GM19397 (cell line): ENCODE measurements around the gene NETO1.

Experiments used
- ATAC-seq: cut with Tn5 transposase; IDR thresholded peaks from one replicate; pipeline ENCODE4 v1.9.1; 2021; ENCODE audit warnings: mild to moderate bottlenecking, moderate library complexity; ENCODE audit not compliant: unreplicated experiment

NETO1 gene

DNA sequence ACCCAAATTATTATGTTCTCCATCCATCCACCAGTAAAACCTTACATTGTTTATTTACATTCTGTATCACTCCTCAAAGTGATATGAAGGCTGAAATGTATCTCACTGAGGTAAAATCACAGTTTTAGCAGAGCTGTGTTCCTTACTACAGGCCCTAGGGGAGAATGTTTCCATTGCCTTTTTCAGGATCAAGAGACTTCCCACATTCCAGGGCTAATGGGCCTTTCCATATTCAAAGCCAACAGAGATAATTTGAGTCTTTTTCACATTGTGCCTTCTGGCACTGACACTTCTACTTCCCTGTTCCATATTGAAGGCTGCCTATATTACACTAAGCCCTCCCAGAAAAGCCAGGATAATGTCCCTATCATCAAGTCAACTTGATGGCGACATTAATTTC, 20.0 kb downstream of the NETO1 start:
- ATAC-seq = no peak

- no peak for ATAC-seq
Observed at GRCh38 chr18:72846736-72847533, 20.9 kb downstream of the NETO1 start.

DNA sequence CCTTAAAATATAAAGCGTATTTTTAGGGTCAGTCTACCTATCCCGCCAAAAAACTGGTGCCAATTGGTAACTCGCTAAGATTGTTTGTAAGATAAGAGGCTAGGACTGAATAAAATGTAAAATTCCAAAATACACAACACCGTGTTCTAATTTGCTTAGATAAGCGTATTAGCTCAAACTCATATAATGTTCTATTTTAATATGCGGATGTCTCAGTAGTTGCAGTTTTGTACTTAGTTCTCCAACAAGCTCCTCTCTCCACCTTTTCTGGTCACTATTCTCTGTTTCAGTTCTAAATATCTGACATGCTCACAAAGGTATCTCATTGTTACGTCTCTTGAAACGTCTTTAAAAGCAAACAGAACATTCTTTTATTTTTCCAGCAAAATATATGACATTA, 24.0 kb downstream of the NETO1 start:
- no peak for ATAC-seq

GRCh38 chr18:72840109-72840508, 27.7 kb downstream of the NETO1 start:
- ATAC-seq = no peak

GRCh38 chr18:72834731-72835130, 33.1 kb downstream of the NETO1 start:
- no peak for ATAC-seq

- no peak for ATAC-seq
Observed at GRCh38 chr18:72833471-72833870, 34.3 kb downstream of the NETO1 start.

DNA sequence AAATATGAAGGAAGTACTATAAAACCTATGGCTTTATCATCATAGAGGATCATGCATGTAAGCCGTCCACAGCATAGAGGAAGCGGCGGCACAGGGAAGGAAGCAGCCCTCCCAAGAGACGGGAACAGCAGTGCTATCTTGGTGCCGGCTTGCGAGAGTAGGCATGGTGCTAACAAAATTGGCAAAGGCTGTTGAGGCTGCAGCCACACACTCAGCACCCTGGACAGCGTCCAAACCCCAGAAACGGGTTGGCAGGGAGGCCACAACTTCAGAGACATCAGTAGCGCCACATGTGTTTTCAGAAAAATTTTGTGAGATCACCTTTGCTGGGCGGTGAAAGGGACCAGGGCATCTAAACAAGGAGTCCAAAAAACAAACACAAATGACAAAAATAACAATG, 37.7 kb downstream of the NETO1 start:
- ATAC-seq = no peak

DNA sequence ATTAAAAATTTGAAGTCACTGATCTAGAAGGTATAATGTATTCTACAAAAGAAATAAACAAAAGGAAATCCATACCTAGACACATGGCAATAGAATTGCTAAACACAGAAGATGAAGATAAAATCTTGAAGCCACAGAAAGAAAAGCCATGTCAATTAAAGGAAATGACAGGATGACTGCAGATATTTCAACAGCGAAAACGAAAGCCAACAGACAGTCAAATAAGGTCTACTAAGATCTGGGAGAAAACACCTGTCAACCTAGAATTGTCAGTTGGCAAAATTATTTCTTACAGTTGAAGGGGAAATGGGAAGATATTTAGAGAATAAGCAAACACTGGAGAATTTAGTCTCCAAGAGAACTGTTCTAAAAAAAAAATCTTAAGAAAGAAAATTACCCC, 39.2 kb downstream of the NETO1 start:
- ATAC-seq = no peak

DNA sequence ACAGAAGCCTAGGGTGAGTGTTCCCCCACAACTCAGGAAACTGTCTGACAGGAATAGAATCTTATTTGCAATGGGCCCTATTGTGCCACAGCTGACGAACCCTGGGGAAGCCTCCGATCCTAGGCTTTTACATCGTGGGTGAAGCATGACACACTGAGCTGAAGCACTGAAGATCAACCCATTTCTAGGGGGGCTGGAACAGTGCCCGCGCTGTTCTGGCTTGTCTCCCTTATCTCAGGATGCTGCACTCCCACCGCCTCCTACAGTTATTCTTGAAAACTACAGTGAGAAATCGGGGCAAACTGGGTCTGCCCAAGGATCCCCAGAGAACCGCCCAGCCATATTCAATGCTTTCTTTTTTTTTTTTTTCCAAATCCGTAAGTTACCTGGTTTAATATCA, 41.1 kb downstream of the NETO1 start:
- no peak for ATAC-seq

GRCh38 chr18:72823345-72823744, 44.4 kb downstream of the NETO1 start:
- no peak for ATAC-seq

GRCh38 chr18:72822202-72822601, 45.6 kb downstream of the NETO1 start:
- ATAC-seq = no peak

GRCh38 chr18:72820571-72820970, 47.2 kb downstream of the NETO1 start:
- ATAC-seq = no peak

- ATAC-seq = no peak
Observed at GRCh38 chr18:72819050-72819449, 48.7 kb downstream of the NETO1 start.

GRCh38 chr18:72811047-72811446, 56.7 kb downstream of the NETO1 start:
- peak; percentile 79 for ATAC-seq

DNA sequence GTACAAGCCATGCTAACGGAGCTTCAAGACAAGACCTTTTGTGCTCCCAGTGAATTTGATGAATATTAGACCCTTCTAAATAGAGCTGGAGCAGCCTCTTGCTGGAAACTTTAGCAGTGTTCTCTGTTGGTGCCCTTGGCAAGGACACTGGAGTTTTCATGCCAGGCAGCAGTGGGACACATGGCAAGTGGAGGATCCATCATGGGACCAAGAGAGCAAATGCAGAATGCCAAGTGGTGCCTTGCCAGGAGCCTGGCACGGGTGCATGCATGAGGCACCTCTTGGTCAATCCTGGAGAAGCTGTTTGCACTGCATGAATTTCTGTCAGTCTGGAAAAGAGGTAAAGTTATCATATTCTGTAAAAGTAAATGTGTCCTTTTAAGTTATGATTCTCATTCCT, 59.1 kb downstream of the NETO1 start:
- no peak for ATAC-seq

DNA sequence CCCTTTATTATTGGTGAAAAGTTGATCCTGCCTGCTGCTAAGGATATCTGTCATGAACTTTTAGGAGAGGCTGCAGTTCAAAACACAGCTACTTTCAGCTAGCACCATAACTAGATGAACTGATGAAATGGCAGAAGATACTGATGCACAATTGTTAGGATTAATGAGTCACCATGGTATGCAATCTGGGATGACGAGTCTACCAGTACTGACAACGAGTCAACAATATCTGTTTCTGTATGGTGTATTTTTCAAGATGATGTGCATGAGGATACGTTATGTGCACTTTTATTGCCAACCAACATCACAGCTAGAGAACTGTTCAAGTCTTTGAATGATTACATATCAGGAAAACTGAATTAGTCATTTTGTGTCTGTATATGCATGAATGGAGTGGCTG, 68.7 kb downstream of the NETO1 start:
- no peak for ATAC-seq

GRCh38 chr18:72783530-72783929, 84.3 kb downstream of the NETO1 start:
- ATAC-seq = no peak

DNA sequence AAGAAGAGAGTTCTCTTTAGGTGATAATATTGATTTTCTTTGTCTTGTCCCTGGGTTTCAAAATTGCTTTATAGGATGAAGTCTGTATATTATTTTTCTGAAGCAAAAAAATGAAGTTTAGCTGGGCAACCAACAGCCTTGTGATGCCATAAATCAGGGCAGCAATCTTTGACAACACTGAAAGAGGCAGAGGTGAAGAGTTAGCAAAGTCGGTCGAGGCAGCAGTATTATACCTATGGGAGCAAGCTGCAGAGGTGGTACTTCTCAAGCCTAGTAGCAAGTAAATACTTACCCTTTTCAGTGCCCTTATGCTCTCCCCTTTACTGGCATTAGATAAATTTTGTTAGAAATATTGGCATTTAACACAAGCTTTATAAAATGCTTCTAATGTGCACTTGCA, 92.9 kb downstream of the NETO1 start:
- ATAC-seq = no peak

DNA sequence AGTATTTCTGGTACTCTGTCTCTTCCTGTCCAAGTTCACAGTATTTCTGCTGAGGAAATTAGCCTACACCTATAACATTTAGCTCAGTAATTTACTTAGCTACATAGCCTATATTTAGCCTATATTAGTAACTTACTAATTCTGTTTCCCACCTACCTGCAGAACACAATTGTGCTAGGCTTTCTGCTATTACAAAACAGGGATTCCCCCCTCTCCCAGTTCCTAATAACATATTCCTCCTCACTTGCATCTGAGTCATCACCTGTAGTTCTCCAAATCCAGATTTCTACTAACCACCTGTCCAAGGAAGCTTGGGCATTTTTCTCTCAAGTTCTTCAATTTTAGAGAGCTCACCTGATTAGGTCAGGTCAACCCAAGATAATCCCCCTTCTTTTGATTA, 94.9 kb downstream of the NETO1 start:
- no peak for ATAC-seq

- ATAC-seq = no peak
Observed at GRCh38 chr18:72768681-72769229, 99.0 kb downstream of the NETO1 start.

- peak; percentile 73 for ATAC-seq
Observed at GRCh38 chr18:72762515-72763122, 105.2 kb downstream of the NETO1 start.

GRCh38 chr18:72752220-72752619, 115.6 kb downstream of the NETO1 start:
- no peak for ATAC-seq
